Ascending aorta (tissue), 2 donors: Measurements from ENCODE around the gene PSME3IP1. TPM values are rescaled to one million over a fixed set of nuclear protein-coding genes. Genes with fewer than 3 reads are reported as not detected.

Experiments used
- DNase-seq, 2 donors: peaks; one replicate each; pipeline ENCODE4 v3.0.0-alpha.2; 2019; ENCODE audit warnings: low spot score in 2 of 2
- H3K27ac ChIP-seq, 2 donors: fragments of 200-600 bp; sonication (generic); one replicate each; pipeline ENCODE4 v1.5.1; 2016 to 2017; ENCODE audit warnings: mild to moderate bottlenecking in 1 of 2
- H3K27me3 ChIP-seq: fragments of 200-600 bp; sonication (generic); one replicate; pipeline ENCODE4 v1.5.1; 2017
- H3K36me3 ChIP-seq, 2 donors: fragments of 200-600 bp; sonication (generic); one replicate each; pipeline ENCODE4 v1.5.1; 2016
- H3K4me1 ChIP-seq, 2 donors: fragments of 200-600 bp; sonication (generic); one replicate each; pipeline ENCODE4 v1.5.1; 2016 to 2017; ENCODE audit warnings: mild to moderate bottlenecking in 1 of 2
- H3K4me3 ChIP-seq, 2 donors: fragments of 200-600 bp; sonication (generic); one replicate each; pipeline ENCODE4 v1.5.1; 2016 to 2017; ENCODE audit warnings: mild to moderate bottlenecking in 1 of 2
- H3K9me3 ChIP-seq, 2 donors: fragments of 200-600 bp; sonication (generic); one replicate each; pipeline ENCODE4 v1.5.1; 2016
- CTCF ChIP-seq, 3 experiments: fragments of 200-600 bp in 2 of 3; fragments of 450-650 bp in 1 of 3; sonication (generic) in 2 of 3; IDR thresholded peaks; one replicate each; pipeline ENCODE4 v1.5.1; 2016 to 2019; ENCODE audit warnings: antibody characterized with exemption in 3 of 3, mild to moderate bottlenecking in 1 of 3, moderate library complexity in 1 of 3
- intact Hi-C: fragments of 100-400 bp; cut with DNase I; formaldehyde crosslinking; loops from one replicate; pipeline ENCODE4 v1.15.1; 2023
- total RNA-seq: library from RNA; depleted of rRNA; stranded (reverse); fragments of >200 nt; gene quantifications from one replicate; pipeline ENCODE4 v1.1.0, GENCODE V29; 2016

The PSME3IP1 gene
- total RNA-seq, 1 donor from 2014 or later = 32.6 TPM

GRCh38 chr16:57130950-57131321 is 54.9 kb downstream of the PSME3IP1 start:
- Histone ChIP-seq H3K27me3 (no peaks in the 10 kb centered on the region), H3K4me1 (no peaks in the 10 kb centered on the region), H3K36me3 (peaks cover 3 to 18% of the 10 kb centered on the region in 2 donors), H3K9me3 (no peaks in the 10 kb centered on the region), H3K27ac (no peak overlapping the region), H3K4me3 (no peak overlapping the region)
- intact Hi-C loops = no loop called here
- no peak for TF ChIP-seq CTCF (IDR thresholded peaks at IDR 0.05)
- no peak for DNase-seq

- Histone ChIP-seq H3K4me3 (no peak overlapping the region), H3K27ac (no peak overlapping the region), H3K9me3 (no peaks in the 10 kb centered on the region), H3K4me1 (no peaks in the 10 kb centered on the region), H3K27me3 (no peaks in the 10 kb centered on the region), H3K36me3 (peaks cover 6 to 18% of the 10 kb centered on the region in 2 donors)
- DNase-seq = no peak
- intact Hi-C loops = no loop called here
- no peak for TF ChIP-seq CTCF (IDR thresholded peaks at IDR 0.05)
Observed at GRCh38 chr16:57128771-57129389, 57.0 kb downstream of the PSME3IP1 start.

GRCh38 chr16:57127836-57128235 is 58.0 kb downstream of the PSME3IP1 start:
- no peak overlapping the region for H3K4me3 ChIP-seq
- no peaks in the 10 kb centered on the region for H3K4me1 ChIP-seq
- no peaks in the 10 kb centered on the region for H3K27me3 ChIP-seq
- no peaks in the 10 kb centered on the region for H3K9me3 ChIP-seq
- DNase-seq = no peak
- peaks cover 6 to 22% of the 10 kb centered on the region in 2 donors for H3K36me3 ChIP-seq
- no peak overlapping the region for H3K27ac ChIP-seq
- no peak for TF ChIP-seq CTCF (IDR thresholded peaks at IDR 0.05)
- intact Hi-C loops = no loop called here

GRCh38 chr16:57127037-57127763 is 58.6 kb downstream of the PSME3IP1 start:
- no peak overlapping the region for H3K27ac ChIP-seq
- H3K4me3 ChIP-seq = no peak overlapping the region
- no peaks in the 10 kb centered on the region for H3K27me3 ChIP-seq
- no peak for TF ChIP-seq CTCF (IDR thresholded peaks at IDR 0.05)
- H3K36me3 ChIP-seq = peaks cover 6 to 23% of the 10 kb centered on the region in 2 donors
- no peak for DNase-seq
- no peaks in the 10 kb centered on the region for H3K9me3 ChIP-seq
- intact Hi-C loops = no loop called here
- no peaks in the 10 kb centered on the region for H3K4me1 ChIP-seq

- Histone ChIP-seq H3K4me1 (no peaks in the 10 kb centered on the region), H3K4me3 (no peak overlapping the region), H3K36me3 (peaks cover 6 to 31% of the 10 kb centered on the region in 2 donors), H3K9me3 (no peaks in the 10 kb centered on the region), H3K27me3 (no peaks in the 10 kb centered on the region), H3K27ac (no peak overlapping the region)
- TF ChIP-seq CTCF (IDR thresholded peaks at IDR 0.05) = no peak
- intact Hi-C loops = no loop called here
- no peak for DNase-seq
Observed at GRCh38 chr16:57126411-57126810, 59.4 kb downstream of the PSME3IP1 start.
